Erythroblast (primary cell): Measurements from ENCODE around the gene CSTF2T.
"Not testable (repeated sequence)": the region's sequence is repeated elsewhere in the genome, so short reads cannot be mapped to it uniquely, and the experiment has no call there.

Source experiments
- DNase-seq, 2 experiments: peaks; one replicate each; lab custom pipeline; 2025; lab: John Stamatoyannopoulos, UW
- GATA1 ChIP-seq: IDR thresholded peaks from 2 replicates; pipeline ENCODE4 v1.6.1; 2011; ENCODE audit warnings: low read depth, mild to moderate bottlenecking, control low read depth, low read length, moderate library complexity
- POLR2A ChIP-seq: IDR thresholded peaks from 2 replicates; pipeline ENCODE4 v1.6.1; 2011; ENCODE audit warnings: mild to moderate bottlenecking, low read length

The CSTF2T gene

DNA sequence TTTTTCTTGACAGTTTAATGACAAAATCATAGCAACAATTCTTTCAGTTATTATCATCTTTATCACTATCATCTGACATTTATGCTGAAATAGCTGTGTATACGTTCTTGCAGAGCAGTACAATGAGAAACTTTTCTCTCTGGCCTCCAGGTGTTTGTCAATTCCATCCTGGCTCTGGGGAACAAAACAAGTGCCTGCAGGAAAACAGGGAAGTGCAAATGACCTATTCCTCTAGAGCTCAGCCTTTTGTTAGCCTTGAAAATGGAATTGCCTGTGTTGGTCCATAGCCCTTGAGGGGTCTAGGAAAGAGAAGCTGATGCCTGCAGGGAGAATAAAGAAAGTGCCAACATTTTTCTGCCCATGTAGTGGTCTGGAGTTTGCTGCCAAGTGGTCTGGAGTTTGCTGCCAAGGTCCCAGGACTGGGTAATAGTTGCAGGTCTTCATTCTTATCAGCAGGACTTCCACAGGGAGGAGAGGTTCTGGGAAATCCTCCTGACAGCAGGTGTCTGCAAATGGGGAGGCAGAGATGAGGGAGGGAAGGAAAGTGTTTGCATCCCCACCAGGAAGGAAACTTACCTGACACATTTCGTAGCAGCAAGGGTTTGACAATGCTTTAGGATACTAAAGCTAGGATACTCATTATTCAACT lies 10.1 kb upstream of the CSTF2T start:
- TF ChIP-seq POLR2A (no peak), GATA1 (no peak)
- DNase-seq: no peak

DNA sequence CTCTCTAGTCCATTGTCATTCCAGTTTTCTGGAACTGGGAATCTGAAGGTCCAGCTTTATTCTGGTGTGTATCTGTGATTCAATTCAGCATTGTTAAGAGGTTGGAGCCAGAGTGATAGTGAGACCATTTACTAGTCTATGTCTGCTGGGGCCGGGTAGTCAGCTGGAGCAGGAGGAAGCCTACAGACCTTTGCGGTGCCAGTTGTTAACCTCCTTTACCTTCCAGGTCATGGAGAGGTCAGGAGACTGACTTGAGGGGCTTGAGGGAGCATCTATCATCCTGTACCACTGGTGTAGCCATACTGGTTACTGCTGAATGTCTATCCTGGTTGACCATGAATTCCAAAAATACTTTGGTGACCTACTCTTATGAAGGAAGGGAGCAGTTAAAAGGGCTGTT lies 9.2 kb upstream of the CSTF2T start:
- TF ChIP-seq POLR2A (no peak), GATA1 (no peak)
- DNase-seq: no peak

DNA sequence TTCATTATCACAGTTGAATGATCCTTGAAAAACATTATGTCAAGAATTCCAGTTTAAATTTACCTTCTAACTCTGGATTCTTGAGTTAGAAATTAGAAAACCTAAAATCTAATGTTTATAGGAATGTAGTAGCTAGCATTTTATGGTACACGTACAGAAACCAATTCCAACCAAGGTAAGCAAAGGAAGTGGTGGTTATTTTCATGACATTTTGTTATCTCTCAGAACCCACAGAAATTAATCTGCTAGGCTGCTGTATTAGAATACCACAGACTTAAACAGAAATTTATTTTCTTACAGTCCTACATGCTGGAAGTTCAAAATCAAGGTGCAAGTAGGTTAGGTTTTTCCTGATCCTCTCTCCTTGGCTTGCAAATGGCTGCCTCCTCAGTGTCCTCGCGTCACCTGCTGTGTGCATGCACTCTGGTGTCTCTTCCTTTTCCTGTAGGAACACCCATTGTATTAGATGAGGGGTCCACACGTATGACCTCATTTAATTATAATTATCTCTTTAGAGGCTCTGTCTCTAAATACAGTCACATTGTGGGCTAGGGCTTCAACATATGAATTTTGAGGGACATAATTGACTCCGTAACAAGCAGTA lies 8.5 kb upstream of the CSTF2T start:
- TF ChIP-seq GATA1 (no peak), POLR2A (no peak)
- DNase-seq: no peak

DNA sequence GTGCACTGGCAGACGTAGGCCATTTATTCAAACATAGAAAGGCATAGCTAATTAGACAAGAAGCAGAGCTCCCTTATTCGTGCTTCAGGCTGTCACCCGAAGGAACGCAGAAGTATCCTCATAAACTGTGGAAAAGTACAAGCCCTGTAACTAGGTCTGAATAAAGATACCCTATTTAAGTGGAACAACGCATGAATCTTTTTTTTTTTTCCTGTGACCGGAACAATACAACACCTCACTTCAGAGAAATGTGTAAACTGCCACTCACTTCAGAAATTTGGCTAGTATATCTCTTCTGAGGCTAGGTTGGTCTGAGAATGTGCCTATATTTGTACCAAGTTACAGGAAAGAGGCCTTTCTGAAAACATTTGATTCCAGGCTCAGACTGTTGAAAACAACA lies 8.0 kb upstream of the CSTF2T start:
- TF ChIP-seq POLR2A: no peak
- TF ChIP-seq GATA1: no peak
- DNase-seq: no peak

DNA sequence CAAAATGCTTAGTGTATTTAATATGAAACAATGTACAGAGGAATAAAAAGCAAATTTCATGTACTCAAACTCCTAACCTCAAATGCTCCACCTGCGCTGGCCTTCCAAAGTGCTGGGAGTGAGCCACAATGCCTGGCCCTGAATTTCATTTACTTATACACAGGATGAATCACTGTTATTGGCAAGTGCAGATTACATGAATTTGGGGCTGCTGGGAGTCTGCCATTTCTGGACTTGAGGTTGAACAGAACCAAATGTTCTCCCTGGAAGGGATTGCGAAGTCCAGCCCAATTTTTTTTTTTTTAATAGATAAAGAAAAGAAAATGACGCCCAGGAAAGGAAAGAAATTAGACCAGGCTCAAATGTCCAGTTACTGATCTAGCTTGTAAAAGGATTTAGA lies 6.8 kb upstream of the CSTF2T start:
- DNase-seq: no peak
- no peak for TF ChIP-seq POLR2A
- no peak for TF ChIP-seq GATA1

DNA sequence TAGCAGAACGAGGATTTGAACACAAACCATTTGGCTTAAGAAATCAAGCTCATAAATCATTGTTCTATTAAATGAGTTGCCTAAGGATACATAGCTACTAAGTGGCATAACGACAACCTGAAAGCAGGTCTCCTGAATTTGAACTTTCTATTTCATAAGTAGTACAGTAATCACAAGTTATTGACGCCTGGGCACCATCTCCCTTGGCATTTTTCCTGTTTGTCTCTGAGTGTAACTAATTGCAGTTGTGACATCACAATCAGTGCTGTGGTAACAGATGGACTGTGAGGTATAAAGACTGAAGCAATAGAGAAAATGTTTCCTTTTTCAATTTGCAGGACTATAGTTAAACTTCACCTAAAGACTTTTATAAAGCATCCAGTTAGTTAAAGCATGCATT lies 6.4 kb upstream of the CSTF2T start:
- DNase-seq: no peak
- TF ChIP-seq POLR2A: no peak
- TF ChIP-seq GATA1: no peak

DNA sequence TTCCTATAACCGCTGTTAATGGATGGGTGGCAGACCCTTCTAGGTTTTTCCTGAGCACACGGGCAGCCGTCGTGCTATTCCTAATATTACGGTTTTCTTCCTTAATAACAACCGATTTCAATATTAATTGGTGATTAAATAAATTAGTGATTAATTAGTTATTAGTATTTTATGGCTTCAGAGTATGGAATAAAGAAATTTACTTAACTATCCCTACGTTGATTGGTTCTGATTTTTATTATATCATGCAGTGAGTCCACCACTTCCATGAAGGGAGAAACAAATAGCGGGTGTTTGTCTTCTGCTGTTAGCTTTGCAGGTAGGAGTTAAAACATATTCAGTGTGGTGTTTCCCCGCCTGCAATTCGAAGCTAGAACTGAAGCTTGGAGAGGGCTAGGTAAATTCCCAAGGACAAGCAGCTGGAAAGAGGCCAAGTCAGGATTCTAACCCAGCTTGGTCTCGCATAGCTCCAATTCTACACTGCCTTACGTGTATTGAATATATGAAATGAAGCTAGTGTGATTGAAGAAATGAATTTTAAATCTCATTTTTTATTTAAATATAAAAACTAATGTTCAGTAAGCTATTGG lies 928 bp upstream of the CSTF2T start:
- TF ChIP-seq GATA1 (no peak), POLR2A (no peak)
- peak in 1 of 2 experiments; percentile 28 for DNase-seq

DNA sequence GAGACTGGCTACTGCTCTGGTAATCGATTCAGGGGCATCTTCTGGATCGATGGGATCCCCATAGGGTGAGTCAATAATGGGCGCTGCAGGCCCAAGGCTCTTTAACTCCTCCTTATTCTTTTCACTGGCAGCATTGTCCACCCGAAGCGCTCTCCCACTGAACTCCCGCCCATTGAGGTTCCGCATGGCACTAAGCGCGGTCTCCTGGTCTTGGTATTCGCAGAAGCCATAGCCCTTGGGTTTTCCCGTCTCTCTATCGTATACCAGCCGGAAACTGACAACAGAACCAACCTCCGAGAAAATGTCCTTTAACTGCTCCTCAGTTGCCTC lies 285 bp downstream of the CSTF2T start:
- TF ChIP-seq POLR2A: no peak
- no peak for DNase-seq

DNA sequence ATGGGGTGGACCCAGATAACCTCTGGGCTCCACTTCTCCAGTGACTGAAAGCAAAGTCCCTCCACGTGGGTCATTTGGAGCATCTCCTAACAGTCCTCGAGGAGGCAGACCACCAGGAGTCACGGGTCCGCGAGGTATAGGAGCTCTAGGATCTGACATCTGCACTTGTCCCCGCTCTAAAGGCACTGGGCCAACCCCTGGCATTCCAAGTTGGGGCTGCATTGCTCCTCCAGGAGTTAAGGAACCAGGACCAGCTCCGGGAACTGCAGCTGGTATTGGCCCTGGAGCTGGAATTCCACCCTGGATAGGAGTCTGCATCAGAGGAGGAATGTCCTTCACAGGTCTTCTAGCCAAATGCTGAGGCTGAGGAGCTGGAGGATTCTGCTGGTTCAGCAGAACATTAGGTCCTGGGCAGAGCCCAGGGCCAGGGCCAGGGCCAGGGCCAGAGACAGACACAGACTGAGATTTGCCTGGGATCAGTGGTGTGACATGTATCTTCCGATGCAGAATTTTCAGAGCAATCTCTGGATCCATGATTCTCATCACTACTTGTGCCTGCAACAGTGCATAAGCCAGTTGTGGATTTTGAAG lies 827 bp downstream of the CSTF2T start:
- DNase-seq: no peak
- no peak for TF ChIP-seq GATA1
- no peak for TF ChIP-seq POLR2A

DNA sequence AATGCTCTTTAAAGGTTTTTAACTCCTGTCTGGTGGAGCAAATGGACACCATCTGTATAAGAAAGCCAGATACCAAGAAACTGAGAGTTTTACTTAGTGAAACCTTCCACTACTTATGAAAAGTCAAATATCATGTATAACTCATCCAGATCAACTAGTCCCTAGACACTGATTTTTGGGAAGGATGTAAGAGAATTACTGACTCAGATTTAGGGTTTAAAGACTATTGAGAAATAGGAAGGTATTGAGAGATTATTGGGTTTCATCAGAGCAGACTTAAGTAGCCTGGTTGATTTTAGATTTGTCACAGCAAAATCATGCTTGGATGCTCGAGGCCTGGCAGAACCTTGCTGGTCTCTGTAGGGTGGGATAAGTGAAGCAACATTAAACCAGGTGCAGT lies 3.1 kb downstream of the CSTF2T start:
- DNase-seq: no peak
- no peak for TF ChIP-seq GATA1
- no peak for TF ChIP-seq POLR2A

DNA sequence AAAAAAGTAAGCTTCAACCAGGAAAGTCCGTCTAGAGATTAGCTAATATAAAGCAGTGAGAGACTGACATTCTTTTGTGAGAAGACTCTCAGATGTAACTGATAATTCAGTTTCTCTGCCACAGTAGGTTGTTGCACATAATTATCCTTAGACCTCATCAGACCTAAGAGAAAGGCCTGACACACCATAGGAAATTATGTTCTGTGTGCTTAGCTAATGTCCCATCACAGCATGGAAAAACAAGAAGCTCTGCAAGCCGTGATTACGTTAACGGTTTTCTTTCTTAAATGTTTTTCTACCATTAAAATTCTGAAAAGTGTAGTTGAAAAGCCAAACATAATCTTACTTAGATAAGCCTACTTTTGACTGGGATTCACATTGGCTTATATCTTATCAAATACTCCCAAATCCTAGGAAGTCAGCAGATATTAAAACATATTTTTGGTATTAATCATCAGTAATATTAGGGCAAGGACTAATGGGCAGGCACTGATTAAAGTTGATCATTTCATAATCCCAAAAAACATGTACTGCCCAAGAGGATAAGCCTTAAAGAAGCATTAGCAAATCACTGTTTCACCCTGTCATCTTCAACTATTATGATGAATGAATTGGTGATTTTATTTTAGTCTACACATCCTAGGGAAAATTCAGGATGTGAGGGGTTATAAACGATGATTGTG lies 5.2 kb downstream of the CSTF2T start:
- TF ChIP-seq POLR2A (no peak), GATA1 (no peak)
- DNase-seq: no peak

DNA sequence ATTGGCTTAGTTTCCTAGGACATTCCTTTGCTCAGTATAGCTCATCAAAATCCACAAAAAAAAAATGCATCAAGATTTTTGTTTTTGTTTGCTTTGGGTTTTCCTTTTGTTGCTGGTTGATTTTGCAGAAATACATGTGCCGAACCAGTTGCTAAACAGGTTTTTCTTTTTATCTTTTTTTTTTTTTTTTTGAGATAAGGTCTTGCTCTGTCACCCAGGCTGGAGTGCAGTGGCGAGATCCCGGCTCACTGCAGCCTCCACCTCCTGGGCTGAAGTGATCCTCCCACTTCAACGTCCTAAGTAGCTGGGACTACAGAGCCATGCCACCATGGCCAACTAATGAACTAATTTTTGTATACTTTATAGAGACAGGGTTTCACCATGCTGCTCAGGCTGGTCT lies 8.3 kb downstream of the CSTF2T start:
- no peak for TF ChIP-seq POLR2A
- TF ChIP-seq GATA1: no peak
- DNase-seq: peak; percentile 51 to 52

DNA sequence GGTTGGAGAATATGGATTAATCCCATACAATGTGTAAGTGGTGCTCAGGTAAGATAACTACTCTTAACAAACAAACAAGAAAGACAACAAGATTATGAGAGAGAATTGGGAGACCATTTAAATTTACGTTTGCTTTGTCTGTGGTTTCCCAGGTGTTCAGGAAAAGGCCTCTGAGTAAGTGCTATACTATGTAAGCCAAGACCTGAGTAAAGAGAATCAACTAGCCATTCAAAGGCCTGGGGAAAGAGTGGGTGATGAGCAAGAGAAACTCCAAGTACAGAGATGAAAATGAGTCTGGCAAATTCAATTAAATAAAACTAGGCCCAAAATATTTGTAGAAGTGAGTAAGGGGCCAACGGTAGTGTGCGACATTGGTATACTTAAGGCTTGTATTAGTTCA lies 9.9 kb downstream of the CSTF2T start:
- DNase-seq: no peak
- TF ChIP-seq GATA1: no peak
- no peak for TF ChIP-seq POLR2A

DNA sequence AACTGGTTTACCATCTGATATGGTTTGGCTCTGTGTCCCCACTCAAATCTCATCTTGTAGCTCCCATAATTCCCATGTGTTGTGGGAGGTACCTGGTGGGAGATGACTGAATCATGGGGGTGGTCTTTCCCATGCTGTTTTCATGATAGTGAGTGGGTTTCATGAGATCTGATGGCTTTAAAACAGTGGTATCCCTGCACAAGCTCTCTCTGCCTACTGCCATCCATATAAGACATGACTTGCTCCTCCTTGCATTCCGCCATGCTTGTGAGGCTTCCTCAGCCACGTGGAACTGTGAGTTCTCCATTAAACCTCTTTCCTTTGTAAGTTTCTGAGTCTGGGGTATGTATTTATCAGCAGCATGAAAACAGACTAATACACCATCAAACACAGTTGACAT lies 10.6 kb downstream of the CSTF2T start:
- not testable (repeated sequence) for DNase-seq

DNA sequence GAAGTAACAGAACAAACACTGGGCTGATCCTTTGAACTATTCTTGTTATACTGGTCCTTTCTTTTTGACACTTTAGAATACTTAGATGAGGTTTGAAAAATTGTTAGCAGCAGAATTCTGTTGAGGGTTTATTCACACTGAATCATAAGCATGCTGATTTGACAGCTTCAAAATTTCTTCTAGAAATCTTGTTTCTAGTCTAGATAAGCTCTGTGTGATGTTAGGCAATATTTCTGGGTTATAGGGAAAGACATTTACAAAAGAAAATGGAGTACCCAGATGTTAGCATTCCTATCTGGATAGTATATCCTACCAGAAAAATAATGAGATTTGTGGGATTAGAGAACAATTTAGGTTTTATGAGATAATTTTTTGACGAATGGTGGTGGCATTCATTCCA lies 12.1 kb downstream of the CSTF2T start:
- DNase-seq: no peak
- TF ChIP-seq GATA1: no peak
- TF ChIP-seq POLR2A: no peak
